Sigmoid colon (tissue), 7 donors: Measurements from ENCODE around the gene LRP1B. TPM values are rescaled to one million over a fixed set of nuclear protein-coding genes. Genes with fewer than 3 reads are reported as not detected.

ENCODE experiments used
- DNase-seq: peaks from one replicate; pipeline ENCODE4 v3.0.0-alpha.2; 2019
- H3K27ac ChIP-seq, 4 donors: fragments of 200-600 bp; sonication (generic); one replicate each; pipeline ENCODE4 v1.5.1; 2016 to 2019; ENCODE audit warnings: mild to moderate bottlenecking in 1 of 4
- H3K27me3 ChIP-seq, 3 donors: fragments of 200-600 bp; sonication (generic); one replicate each; pipeline ENCODE4 v1.5.1; 2019; ENCODE audit warnings: mild to moderate bottlenecking in 1 of 3
- H3K36me3 ChIP-seq, 4 donors: fragments of 200-600 bp; sonication (generic); one replicate each; pipeline ENCODE4 v1.5.1; 2016 to 2019
- H3K4me1 ChIP-seq, 4 donors: fragments of 200-600 bp; sonication (generic); one replicate each; pipeline ENCODE4 v1.5.1; 2017 to 2019
- H3K4me3 ChIP-seq, 4 donors: fragments of 200-600 bp; sonication (generic); one replicate each; pipeline ENCODE4 v1.5.1; 2017 to 2019; ENCODE audit warnings: mild to moderate bottlenecking in 2 of 4, moderate library complexity in 1 of 4
- H3K9me3 ChIP-seq, 4 donors: fragments of 200-600 bp in 3 of 4; sonication (generic) in 3 of 4; one replicate each; pipeline versions ENCODE4 v1.5.1 to v1.6.1; 2013 to 2019
- EP300 ChIP-seq, 4 donors: sonication (generic); formaldehyde crosslinking; IDR thresholded peaks; one replicate each; pipeline ENCODE4 v1.6.1; 2017; ENCODE audit warnings: antibody characterized with exemption in 4 of 4
- POLR2A ChIP-seq, 2 donors: fragments of 450-650 bp; IDR thresholded peaks; one replicate each; pipeline ENCODE4 v1.6.1; 2016; ENCODE audit warnings: antibody characterized with exemption in 2 of 2, mild to moderate bottlenecking in 2 of 2, moderate library complexity in 2 of 2
- POLR2AphosphoS5 ChIP-seq, 4 donors: sonication (generic); formaldehyde crosslinking; IDR thresholded peaks; one replicate each; pipeline ENCODE4 v1.6.1; 2017; ENCODE audit warnings: antibody characterized with exemption in 4 of 4
- WGBS, 2 donors: extraction: QIAGEN DNeasy Blood & Tissue Kit; methylation state at CpG; one replicate each; pipeline ENCODE4 v1.1.7; 2013; 5-methylcytosine and 5-hydroxymethylcytosine counted together
- intact Hi-C: fragments of 100-400 bp; cut with DNase I; formaldehyde crosslinking; loops from one replicate; pipeline ENCODE4 v1.15.1; 2023
- polyA plus RNA-seq, 3 donors: library from polyadenylated mRNA; stranded (reverse); fragments of 200-250 nt; gene quantifications; one replicate each; pipeline ENCODE4 v1.2.3, GENCODE V29; 2013
- total RNA-seq, 4 donors: library from RNA; depleted of rRNA; stranded (reverse); fragments of >200 nt; gene quantifications; one replicate each; pipeline ENCODE4 v1.1.0, GENCODE V29; 2016
- TF ChIP-seq, protein P1 (sequence below), 4 experiments: fragments of 450-650 bp in 3 of 4; fragments of 200-600 bp in 1 of 4; IDR thresholded peaks; one replicate each; pipeline ENCODE4 v1.5.1; 2016 to 2019; ENCODE audit warnings: antibody characterized with exemption in 4 of 4, mild to moderate bottlenecking in 3 of 4, moderate library complexity in 2 of 4
- donor health status: healthy with polysubstance abuse.
- donor health status: Bipolar disorder and iron deficiency.
- donor health status: healthy.

Gene LRP1B
- total and polyA plus RNA-seq, 7 donors = 0.06 to 5.1 (median 2.0) TPM; not detected in 1

DNA sequence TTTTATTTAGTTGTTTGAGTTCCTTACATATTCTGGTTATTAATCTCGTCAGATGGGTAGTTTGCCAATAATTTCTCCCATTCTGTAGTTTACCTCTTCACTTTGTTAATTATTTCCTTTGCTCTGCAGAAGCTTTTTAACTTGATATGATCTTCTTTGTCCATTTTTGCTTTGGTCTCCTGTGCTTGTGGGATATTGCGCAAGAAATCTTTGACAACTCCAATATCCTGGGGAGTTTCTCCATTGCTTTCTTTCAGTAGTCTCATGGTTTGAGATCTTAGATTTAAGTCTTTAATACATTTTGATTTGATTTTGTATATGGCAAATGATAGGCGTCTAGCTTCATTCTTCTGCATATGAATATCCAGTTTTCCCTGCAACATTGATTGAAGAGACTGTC, 389.2 kb downstream of the LRP1B start:
- TF ChIP-seq EP300 (IDR thresholded peaks at IDR 0.05) (no peak), POLR2A (IDR thresholded peaks at IDR 0.05) (no peak), POLR2AphosphoS5 (IDR thresholded peaks at IDR 0.05) (no peak)
- TF ChIP-seq, protein P1, sequence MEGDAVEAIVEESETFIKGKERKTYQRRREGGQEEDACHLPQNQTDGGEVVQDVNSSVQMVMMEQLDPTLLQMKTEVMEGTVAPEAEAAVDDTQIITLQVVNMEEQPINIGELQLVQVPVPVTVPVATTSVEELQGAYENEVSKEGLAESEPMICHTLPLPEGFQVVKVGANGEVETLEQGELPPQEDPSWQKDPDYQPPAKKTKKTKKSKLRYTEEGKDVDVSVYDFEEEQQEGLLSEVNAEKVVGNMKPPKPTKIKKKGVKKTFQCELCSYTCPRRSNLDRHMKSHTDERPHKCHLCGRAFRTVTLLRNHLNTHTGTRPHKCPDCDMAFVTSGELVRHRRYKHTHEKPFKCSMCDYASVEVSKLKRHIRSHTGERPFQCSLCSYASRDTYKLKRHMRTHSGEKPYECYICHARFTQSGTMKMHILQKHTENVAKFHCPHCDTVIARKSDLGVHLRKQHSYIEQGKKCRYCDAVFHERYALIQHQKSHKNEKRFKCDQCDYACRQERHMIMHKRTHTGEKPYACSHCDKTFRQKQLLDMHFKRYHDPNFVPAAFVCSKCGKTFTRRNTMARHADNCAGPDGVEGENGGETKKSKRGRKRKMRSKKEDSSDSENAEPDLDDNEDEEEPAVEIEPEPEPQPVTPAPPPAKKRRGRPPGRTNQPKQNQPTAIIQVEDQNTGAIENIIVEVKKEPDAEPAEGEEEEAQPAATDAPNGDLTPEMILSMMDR (IDR thresholded peaks at IDR 0.05) = no peak
- intact Hi-C loops = no loop called here
- Histone ChIP-seq H3K27ac (no peak overlapping the region), H3K9me3 (no peaks in the 10 kb centered on the region), H3K36me3 (no peaks in the 10 kb centered on the region), H3K4me1 (no peaks in the 10 kb centered on the region), H3K27me3 (no peaks in the 10 kb centered on the region), H3K4me3 (no peak overlapping the region)
- WGBS, 2 donors = 65 to 81% methylated on average over 3 of the region's 3 CpGs
- no peak for DNase-seq

GRCh38 chr2:141737492-141738255, 393.1 kb downstream of the LRP1B start:
- intact Hi-C loops = no loop called here
- WGBS, 2 donors = 43 to 49% methylated on average over 3 of the region's 3 CpGs

DNA sequence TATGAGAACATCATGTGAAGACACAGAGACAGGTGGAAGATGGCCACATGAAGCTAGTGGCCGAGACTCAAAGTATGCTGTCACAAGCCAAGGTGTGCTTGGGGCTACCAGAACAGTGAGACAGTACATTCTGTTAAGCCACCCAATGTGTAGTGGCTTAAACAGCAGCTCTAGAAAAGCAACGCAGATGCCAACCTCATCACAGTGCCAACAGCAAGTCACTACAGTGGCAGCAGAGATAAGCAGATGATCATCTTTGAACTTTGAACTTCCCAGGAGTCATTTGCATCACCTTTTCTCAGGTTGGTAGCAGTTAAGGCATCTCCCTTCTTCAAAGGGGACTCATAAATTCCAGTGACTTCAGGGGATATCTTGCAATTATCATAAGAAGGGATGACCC, 394.4 kb downstream of the LRP1B start:
- TF ChIP-seq EP300 (IDR thresholded peaks at IDR 0.05) = no peak
- no peak for TF ChIP-seq POLR2AphosphoS5 (IDR thresholded peaks at IDR 0.05)
- TF ChIP-seq, protein P1 (IDR thresholded peaks at IDR 0.05) = no peak
- TF ChIP-seq POLR2A (IDR thresholded peaks at IDR 0.05) = no peak
- no peak overlapping the region for H3K4me3 ChIP-seq
- no peak overlapping the region for H3K27ac ChIP-seq
- H3K36me3 ChIP-seq = no peaks in the 10 kb centered on the region
- intact Hi-C loops = no loop called here
- no peaks in the 10 kb centered on the region for H3K9me3 ChIP-seq
- no peak for DNase-seq
- 59 to 87% methylated on average over 2 of the region's 2 CpGs for WGBS, 2 donors
- no peaks in the 10 kb centered on the region for H3K4me1 ChIP-seq
- no peaks in the 10 kb centered on the region for H3K27me3 ChIP-seq

More at GRCh38 chr2:141737492-141738255, 393.1 kb downstream of the LRP1B start:
- H3K9me3 ChIP-seq = no peaks in the 10 kb centered on the region
- no peak overlapping the region for H3K27ac ChIP-seq
- no peaks in the 10 kb centered on the region for H3K36me3 ChIP-seq
- H3K4me1 ChIP-seq = no peaks in the 10 kb centered on the region
- H3K4me3 ChIP-seq = no peak overlapping the region
- H3K27me3 ChIP-seq = no peaks in the 10 kb centered on the region
- DNase-seq = no peak
- TF ChIP-seq POLR2A (IDR thresholded peaks at IDR 0.05) (no peak), EP300 (IDR thresholded peaks at IDR 0.05) (no peak), POLR2AphosphoS5 (IDR thresholded peaks at IDR 0.05) (no peak)
- TF ChIP-seq, protein P1 (IDR thresholded peaks at IDR 0.05) = no peak

DNA sequence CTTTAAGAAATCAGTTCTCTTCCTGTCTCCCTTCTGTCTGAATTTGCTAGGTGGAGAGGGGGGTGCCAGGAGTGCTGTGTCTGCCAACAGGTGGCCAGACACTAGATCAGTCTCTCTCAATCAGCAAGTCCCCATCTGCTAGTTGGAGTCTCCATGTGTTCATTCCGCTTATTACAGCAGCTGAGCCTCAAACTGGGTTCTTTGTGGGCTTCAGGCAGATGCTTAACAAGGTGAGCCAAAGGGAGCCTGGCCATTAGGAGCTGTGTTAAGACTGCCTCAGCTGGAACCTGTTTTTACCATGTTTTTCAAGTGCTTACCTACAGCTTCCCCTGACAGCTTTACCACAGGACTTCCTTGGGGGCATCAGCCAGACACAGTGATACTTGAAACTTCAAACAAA, 401.9 kb downstream of the LRP1B start:
- no peak overlapping the region for H3K4me3 ChIP-seq
- intact Hi-C loops = no loop called here
- no peaks in the 10 kb centered on the region for H3K9me3 ChIP-seq
- 80 to 83% methylated on average over 1 of the region's 1 CpG for WGBS, 2 donors
- H3K36me3 ChIP-seq = no peaks in the 10 kb centered on the region
- DNase-seq = no peak
- no peaks in the 10 kb centered on the region for H3K27me3 ChIP-seq
- no peaks in the 10 kb centered on the region for H3K4me1 ChIP-seq
- no peak overlapping the region for H3K27ac ChIP-seq
- TF ChIP-seq EP300 (IDR thresholded peaks at IDR 0.05) (no peak), POLR2AphosphoS5 (IDR thresholded peaks at IDR 0.05) (no peak)
- TF ChIP-seq, protein P1 (IDR thresholded peaks at IDR 0.05) = no peak

- 64 to 74% methylated on average over 3 of the region's 3 CpGs for WGBS, 2 donors
- Histone ChIP-seq H3K9me3 (no peaks in the 10 kb centered on the region), H3K36me3 (no peaks in the 10 kb centered on the region), H3K4me1 (no peaks in the 10 kb centered on the region), H3K27me3 (no peaks in the 10 kb centered on the region), H3K4me3 (no peak overlapping the region), H3K27ac (no peak overlapping the region)
- DNase-seq = no peak
- TF ChIP-seq POLR2A (IDR thresholded peaks at IDR 0.05) (no peak), EP300 (IDR thresholded peaks at IDR 0.05) (no peak), POLR2AphosphoS5 (IDR thresholded peaks at IDR 0.05) (no peak)
- TF ChIP-seq, protein P1 (IDR thresholded peaks at IDR 0.05) = no peak
- intact Hi-C loops = no loop called here
Observed at GRCh38 chr2:141728142-141728541, 402.7 kb downstream of the LRP1B start.
